ENCODE measurements around the gene TWNK.

DNA sequence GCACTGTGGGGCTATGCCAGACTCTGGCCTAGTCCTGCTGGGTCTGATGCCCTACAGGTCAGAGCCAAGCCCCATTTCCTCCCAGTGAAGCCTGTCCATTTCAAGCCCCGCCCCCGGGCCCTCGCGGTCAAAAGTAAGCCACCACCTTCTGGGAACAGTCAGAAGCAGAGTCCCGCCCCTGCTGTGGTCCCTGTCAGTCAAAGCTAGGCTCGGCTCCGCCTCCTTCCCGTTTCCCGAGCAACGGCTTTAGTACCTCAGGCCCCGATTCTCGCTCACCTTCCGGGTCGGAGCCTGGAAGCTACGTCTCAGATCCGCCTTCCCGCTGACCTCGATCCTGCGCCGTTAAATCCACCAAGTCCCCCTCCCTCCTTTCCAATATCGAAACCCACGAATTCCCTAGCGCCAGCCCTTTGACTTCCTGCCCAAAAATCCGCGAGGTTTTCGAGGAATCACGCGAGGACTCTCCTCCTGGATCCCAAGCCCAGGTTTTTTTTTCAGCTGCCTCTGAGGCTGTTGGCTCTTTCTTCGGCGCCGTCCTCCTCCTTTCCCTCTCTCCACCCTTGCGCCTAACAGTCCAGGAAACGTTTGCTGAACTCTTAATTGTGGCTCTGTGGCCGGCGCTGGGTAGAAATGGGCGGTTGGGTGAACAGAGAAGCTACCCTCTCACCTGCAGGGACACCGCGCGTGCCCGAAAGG lies 55.5 kb downstream of the TWNK start:
- TF ChIP-seq, protein P1, sequence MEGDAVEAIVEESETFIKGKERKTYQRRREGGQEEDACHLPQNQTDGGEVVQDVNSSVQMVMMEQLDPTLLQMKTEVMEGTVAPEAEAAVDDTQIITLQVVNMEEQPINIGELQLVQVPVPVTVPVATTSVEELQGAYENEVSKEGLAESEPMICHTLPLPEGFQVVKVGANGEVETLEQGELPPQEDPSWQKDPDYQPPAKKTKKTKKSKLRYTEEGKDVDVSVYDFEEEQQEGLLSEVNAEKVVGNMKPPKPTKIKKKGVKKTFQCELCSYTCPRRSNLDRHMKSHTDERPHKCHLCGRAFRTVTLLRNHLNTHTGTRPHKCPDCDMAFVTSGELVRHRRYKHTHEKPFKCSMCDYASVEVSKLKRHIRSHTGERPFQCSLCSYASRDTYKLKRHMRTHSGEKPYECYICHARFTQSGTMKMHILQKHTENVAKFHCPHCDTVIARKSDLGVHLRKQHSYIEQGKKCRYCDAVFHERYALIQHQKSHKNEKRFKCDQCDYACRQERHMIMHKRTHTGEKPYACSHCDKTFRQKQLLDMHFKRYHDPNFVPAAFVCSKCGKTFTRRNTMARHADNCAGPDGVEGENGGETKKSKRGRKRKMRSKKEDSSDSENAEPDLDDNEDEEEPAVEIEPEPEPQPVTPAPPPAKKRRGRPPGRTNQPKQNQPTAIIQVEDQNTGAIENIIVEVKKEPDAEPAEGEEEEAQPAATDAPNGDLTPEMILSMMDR (IDR thresholded peaks at IDR 0.05; ENCODE audit: low read length) = no peak
- TF ChIP-seq EZH2 (IDR thresholded peaks at IDR 0.05; ENCODE audit: borderline replicate concordance, low read length) = no peak

Measured in OCI-LY1 (cell line).